GM10248 (cell line): ENCODE data around the gene FOXK2.
"Not testable (repeated sequence)": the region's sequence is repeated elsewhere in the genome, so short reads cannot be mapped to it uniquely, and the experiment has no call there.

ENCODE experiments used
- CTCF ChIA-PET: fragments of 300-600 bp; sonication (Branson Sonifier 250); formaldehyde crosslinking; extraction: SDS; loops from one replicate; lab custom pipeline; 2021; ENCODE audit warnings: antibody characterized with exemption; lab: Yijun Ruan, JAX
- POLR2A ChIA-PET: fragments of 350-650 bp; sonication (Branson Sonifier 250); formaldehyde crosslinking; extraction: SDS; loops from one replicate; lab custom pipeline; 2020; ENCODE audit warnings: antibody characterized with exemption; lab: Yijun Ruan, JAX
- DNase-seq: peaks from one replicate; pipeline ENCODE4 v3.0.0; 2012; ENCODE audit errors: extremely low spot score
- TF ChIP-seq, protein P1 (sequence below): IDR thresholded peaks from 2 replicates; pipeline ENCODE4 v1.5.1; 2012; ENCODE audit warnings: mild to moderate bottlenecking, low read depth; ENCODE audit errors: extremely low read depth, missing control alignments, control extremely low read depth

Gene FOXK2

DNA sequence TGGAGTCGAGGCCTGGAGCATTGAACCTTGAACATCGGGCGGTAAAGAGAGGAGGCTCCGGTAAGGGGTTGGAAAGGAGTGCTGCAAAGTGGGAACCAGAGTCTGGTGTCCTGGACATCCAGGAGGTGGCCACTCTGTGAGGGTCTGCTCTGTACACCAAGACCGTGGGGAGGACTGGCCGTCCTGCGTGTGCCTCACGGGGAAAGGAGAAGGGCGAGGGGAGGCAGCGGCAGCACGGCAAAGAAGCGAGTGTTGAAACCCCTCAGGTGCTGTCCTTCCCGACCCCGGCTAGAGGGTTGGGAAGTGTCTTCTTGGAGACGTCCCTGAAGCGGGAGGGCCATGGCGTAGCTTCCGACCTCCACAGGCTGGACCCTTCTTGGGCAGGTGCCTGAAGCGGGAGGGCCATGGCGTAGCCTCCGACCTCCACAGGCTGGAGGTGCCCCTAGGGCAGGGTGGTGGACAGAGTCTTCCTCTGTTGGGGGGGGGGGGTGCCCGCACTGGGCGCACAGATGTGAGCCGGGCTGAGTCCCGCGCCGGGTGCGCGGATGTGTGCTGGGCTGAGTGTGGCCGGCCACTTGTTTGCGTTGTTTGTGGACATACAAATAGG, 42.0 kb downstream of the FOXK2 start:
- ChIA-PET CTCF (interaction anchor here (2.5 kb wide), 1 partner anchor 10 kb away, joined by 6 read pairs; no protein-coding TSS in a partner anchor), POLR2A (no interaction called here)
- no peak for DNase-seq
- TF ChIP-seq, protein P1, sequence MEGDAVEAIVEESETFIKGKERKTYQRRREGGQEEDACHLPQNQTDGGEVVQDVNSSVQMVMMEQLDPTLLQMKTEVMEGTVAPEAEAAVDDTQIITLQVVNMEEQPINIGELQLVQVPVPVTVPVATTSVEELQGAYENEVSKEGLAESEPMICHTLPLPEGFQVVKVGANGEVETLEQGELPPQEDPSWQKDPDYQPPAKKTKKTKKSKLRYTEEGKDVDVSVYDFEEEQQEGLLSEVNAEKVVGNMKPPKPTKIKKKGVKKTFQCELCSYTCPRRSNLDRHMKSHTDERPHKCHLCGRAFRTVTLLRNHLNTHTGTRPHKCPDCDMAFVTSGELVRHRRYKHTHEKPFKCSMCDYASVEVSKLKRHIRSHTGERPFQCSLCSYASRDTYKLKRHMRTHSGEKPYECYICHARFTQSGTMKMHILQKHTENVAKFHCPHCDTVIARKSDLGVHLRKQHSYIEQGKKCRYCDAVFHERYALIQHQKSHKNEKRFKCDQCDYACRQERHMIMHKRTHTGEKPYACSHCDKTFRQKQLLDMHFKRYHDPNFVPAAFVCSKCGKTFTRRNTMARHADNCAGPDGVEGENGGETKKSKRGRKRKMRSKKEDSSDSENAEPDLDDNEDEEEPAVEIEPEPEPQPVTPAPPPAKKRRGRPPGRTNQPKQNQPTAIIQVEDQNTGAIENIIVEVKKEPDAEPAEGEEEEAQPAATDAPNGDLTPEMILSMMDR: no peak

DNA sequence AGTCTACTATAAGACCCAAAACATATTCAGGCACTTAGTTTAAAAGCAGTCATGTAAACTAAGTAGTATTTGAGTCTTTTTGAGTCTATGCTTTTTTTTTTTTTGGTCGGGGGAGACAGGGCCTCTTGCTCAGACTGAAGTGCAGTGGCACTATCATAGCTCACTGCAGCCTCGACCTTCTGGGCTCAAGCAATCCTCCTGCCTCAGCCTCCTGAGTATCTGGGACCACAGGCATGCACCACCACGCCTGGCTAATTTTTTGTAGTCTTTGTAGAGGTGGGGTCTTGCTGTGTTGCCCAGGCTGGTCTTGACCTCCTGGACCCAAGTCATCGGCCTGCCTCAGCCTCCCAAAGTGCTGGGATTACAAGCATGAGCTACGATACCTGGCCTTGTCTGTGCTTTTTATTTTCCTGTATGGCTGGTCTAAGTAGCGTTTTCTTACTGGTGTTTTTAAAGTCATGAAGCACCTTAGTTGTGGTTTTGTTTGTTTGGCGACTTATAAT, 43.2 kb downstream of the FOXK2 start:
- DNase-seq, POLR2A ChIA-PET: not testable (repeated sequence)
- CTCF ChIA-PET: interaction anchor here (1.2 to 2.5 kb wide), 3 partner anchors 9 to 18 kb away, joined by 3 to 10 read pairs (median 6); no protein-coding TSS in a partner anchor

DNA sequence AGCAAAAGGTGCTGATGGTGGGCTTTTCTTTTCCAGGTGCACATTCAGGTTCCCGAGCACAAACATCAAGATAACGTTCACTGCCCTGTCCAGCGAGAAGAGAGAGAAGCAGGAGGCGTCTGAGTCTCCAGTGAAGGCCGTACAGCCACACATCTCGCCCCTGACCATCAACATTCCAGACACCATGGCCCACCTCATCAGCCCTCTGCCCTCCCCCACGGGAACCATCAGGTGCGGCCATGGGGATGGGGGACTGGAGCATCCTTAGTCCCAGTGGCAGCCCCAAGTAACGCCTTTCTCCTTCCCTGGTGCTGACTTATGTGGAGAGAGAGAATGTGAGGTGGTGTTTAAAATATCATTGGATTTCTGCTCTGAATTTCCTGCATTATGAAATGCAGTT, 43.8 kb downstream of the FOXK2 start:
- ChIA-PET POLR2A (no interaction called here), CTCF (interaction anchor here (1.2 to 2.0 kb wide), 2 partner anchors 9 to 19 kb away, joined by 3 to 10 read pairs; no protein-coding TSS in a partner anchor)
- TF ChIP-seq, protein P1: no peak
- no peak for DNase-seq

DNA sequence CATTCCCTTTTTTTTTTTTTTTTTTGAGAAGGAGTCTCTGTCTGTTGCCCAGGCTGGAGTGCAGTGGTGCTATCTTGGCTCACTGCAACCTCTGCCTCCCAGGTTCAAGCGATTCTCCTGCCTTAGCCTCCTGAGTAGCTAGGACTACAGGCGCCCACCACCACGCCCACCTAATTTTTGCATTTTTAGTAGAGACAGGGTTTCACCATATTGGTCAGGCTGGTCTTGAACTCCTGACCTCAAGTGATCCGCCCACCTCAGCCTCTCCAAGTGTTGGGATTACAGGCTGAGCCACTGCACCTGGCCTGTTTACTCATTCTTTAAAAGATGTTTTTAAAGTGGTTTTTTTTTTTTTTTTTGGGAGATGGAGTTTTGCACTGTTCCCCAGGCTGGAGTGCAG, 44.2 kb downstream of the FOXK2 start:
- not testable (repeated sequence) for DNase-seq
- ChIA-PET POLR2A (interaction anchor here (0.7 kb wide), 1 partner anchor 10 kb away, joined by 9 read pairs; no protein-coding TSS in a partner anchor), CTCF (interaction anchor here (2.0 kb wide), 1 partner anchor 10 kb away, joined by 10 read pairs; no protein-coding TSS in a partner anchor)

DNA sequence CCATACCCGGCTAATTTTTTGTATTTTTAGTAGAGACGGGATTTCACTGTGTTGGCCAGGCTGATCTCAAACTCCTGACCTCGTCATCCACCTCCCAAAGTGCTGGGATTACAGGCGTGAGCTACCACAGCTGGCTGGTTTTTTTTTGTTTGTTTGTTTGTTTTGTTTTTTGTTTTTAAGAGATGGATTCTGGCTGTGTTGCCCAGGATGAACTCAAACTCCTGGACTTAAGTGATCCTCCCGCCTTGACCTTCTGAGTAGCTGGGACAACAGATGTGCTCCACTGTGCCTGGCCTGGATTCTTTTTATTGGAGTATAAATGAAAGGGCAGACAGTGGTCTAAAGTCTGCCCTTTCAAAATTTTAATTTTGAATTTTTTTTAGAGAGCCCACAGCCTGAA, 44.7 kb downstream of the FOXK2 start:
- CTCF ChIA-PET: no interaction called here
- no peak for DNase-seq
- POLR2A ChIA-PET: interaction anchor here (0.7 kb wide), 1 partner anchor 9 kb away, joined by 9 read pairs; no protein-coding TSS in a partner anchor
- TF ChIP-seq, protein P1: no peak

DNA sequence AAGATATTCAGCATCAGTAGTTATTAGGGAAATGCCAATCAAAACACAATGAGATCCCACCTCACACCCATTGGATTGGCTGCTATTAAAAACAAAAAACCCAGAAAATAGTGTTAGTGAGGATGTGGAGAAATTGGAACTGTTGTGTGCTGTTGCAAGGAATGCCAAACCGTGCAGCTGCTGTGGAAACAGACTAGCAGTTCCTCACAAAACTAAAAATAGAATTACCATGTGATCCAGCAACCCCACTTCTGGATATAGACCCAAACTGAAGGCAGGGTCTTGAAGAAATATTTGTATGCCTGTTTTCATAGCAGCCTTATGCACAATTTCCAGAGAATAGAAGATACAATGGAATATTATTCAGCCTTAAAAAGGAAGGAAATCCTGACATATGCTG, 46.0 kb downstream of the FOXK2 start:
- ChIA-PET CTCF (interaction anchor here (1.9 kb wide), 1 partner anchor 11 kb away, joined by 5 read pairs; no protein-coding TSS in a partner anchor), POLR2A (no interaction called here)
- no peak for DNase-seq
- TF ChIP-seq, protein P1: no peak

DNA sequence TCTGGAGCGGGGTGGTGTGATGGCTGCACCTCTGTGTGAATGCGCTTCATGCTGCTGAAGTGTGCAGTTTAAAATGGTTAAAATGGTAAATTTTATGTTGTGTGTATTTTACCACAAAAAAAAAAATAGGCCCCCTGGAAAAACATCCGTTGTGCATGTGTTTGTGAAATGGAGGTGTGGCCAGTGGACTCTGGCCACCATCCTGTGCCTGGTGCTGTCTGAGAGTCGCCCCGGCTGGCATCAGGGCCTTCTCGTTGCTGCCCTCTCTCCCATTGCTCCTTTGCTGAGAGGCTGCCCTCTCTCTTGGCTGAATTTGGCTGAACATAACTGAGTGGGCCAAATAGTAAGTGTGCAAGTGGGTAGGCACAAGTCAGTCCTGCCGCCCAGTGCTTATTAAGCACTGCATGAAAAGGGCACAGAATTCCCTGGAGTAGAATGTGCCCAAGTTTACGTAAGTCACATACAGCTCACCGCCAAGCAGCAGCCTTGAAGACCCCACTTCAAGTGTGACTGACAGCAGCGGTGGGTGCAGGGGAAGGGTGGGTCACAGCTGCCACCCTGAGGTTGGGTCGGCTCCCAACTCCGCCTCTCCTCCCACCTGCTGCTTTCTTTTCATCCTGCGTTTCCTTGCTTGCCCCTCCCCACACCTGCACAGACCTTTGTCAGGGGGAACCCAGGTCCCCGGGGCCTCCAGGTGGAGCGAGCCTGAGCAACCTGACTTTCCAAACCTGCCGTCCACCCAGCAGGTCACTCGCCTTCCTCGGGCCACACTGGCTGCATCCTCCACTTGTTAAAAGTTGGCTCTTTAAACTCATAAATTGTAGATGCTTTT, 46.8 kb downstream of the FOXK2 start:
- no peak for DNase-seq
- ChIA-PET CTCF (interaction anchor here (1.9 kb wide), 1 partner anchor 12 kb away, joined by 5 read pairs; no protein-coding TSS in a partner anchor), POLR2A (no interaction called here)
- TF ChIP-seq, protein P1: no peak
